OCI-LY7 (cell line): ENCODE measurements around the gene ITM2C. TPM values are rescaled to one million over a fixed set of nuclear protein-coding genes. Genes with fewer than 3 reads are reported as not detected.

ENCODE experiments used
- BruUV-seq: library from RNA; stranded (reverse); fragments of 400-500 nt; replicated peaks from 2 replicates; lab custom pipeline; 2021; lab: Mats Ljungman, UMichigan
- CTCF ChIA-PET: fragments of 300-600 bp; sonication (Branson Sonifier 250); formaldehyde crosslinking; loops from one replicate; lab custom pipeline; 2022; ENCODE audit warnings: antibody characterized with exemption; ENCODE audit not compliant: unreplicated experiment; lab: Charles Lee
- POLR2A ChIA-PET: fragments of 300-600 bp; sonication (Branson Sonifier 250); formaldehyde crosslinking; loops from one replicate; lab custom pipeline; 2022; ENCODE audit warnings: antibody characterized with exemption; lab: Charles Lee
- DNase-seq: peaks from one replicate; pipeline ENCODE4 v3.0.0-alpha.2; 2015; ENCODE audit warnings: low spot score
- H2AFZ ChIP-seq: fragments of 200-600 bp; sonication (generic), shearing (Covaris generic); 2 replicates; pipeline ENCODE4 v1.6.1; 2014; ENCODE audit warnings: mild to moderate bottlenecking, antibody characterized with exemption, low read length, moderate library complexity
- H3K27ac ChIP-seq: fragments of 200-600 bp; sonication (generic); 2 replicates; pipeline ENCODE4 v1.5.1; 2014; ENCODE audit warnings: mixed run types, low read depth, mild to moderate bottlenecking, moderate library complexity, low read length, inconsistent platforms; ENCODE audit not compliant: poor library complexity, severe bottlenecking
- H3K36me3 ChIP-seq: fragments of 200-600 bp; sonication (generic); 2 replicates; pipeline ENCODE4 v1.6.1; 2014; ENCODE audit warnings: mild to moderate bottlenecking, antibody characterized with exemption, low read length, moderate library complexity, mixed read lengths; ENCODE audit not compliant: insufficient read depth
- H3K4me1 ChIP-seq: fragments of 200-600 bp; sonication (generic); 2 replicates; pipeline ENCODE4 v1.5.1; 2014; ENCODE audit warnings: mild to moderate bottlenecking, low read length; ENCODE audit not compliant: insufficient read depth, poor library complexity, severe bottlenecking
- H3K4me2 ChIP-seq: fragments of 200-600 bp; sonication (generic); 2 replicates; pipeline ENCODE4 v1.6.1; 2014; ENCODE audit warnings: mild to moderate bottlenecking, low read length
- H3K4me3 ChIP-seq: fragments of 200-600 bp; sonication (generic); 2 replicates; pipeline ENCODE4 v1.5.1; 2014; ENCODE audit warnings: mild to moderate bottlenecking, low read depth, low read length; ENCODE audit not compliant: poor library complexity, severe bottlenecking
- H3K79me2 ChIP-seq: fragments of 200-600 bp; sonication (generic); 2 replicates; pipeline ENCODE4 v1.6.1; 2016; ENCODE audit warnings: low read depth, mild to moderate bottlenecking, low read length, moderate library complexity, mixed read lengths; ENCODE audit not compliant: insufficient read depth
- H3K9me2 ChIP-seq: fragments of 200-600 bp; sonication (generic); 2 replicates; pipeline ENCODE4 v1.6.1; 2016; ENCODE audit warnings: mild to moderate bottlenecking, low read length, mixed read lengths; ENCODE audit not compliant: insufficient read depth
- H3K9me3 ChIP-seq: fragments of 200-600 bp; sonication (generic); 2 replicates; pipeline ENCODE4 v1.6.1; 2014; ENCODE audit warnings: mild to moderate bottlenecking, mixed run types, low read length, mixed read lengths
- H4K20me1 ChIP-seq: fragments of 200-600 bp; sonication (generic); 2 replicates; pipeline ENCODE4 v1.6.1; 2014; ENCODE audit warnings: mild to moderate bottlenecking, antibody characterized with exemption, low read length, moderate library complexity, mixed read lengths; ENCODE audit not compliant: insufficient read depth
- CTCF ChIP-seq: fragments of 200-600 bp; sonication (generic); conservative IDR thresholded peaks from 2 replicates; pipeline ENCODE4 v1.5.1; 2014; ENCODE audit warnings: mild to moderate bottlenecking, antibody characterized with exemption, low read length, moderate library complexity, mixed read lengths
- EZH2phosphoT487 ChIP-seq: fragments of 200-600 bp; sonication (generic); IDR thresholded peaks from 2 replicates; pipeline ENCODE4 v1.6.1; 2018; ENCODE audit warnings: low read depth, borderline replicate concordance, mild to moderate bottlenecking, mixed run types, antibody characterized with exemption, low read length, moderate library complexity, mixed read lengths
- intact Hi-C: fragments of 100-400 bp; cut with micrococcal nuclease; formaldehyde crosslinking; loops from one replicate; pipeline ENCODE4 v1.10.0; 2022; ENCODE audit not compliant: unreplicated experiment
- total RNA-seq, 2 experiments: library from RNA; depleted of rRNA in 1 of 2; stranded (reverse); fragments of >200 nt in 1 of 2; shearing (Covaris generic) in 1 of 2; gene quantifications; 2 replicates each; pipeline ENCODE4 v1.2.3, GENCODE V29; 2014 to 2022

ITM2C gene
- total RNA-seq, 2 experiments from 2014 or later = not detected

GRCh38 chr2:230889911-230890601, 25.3 kb downstream of the ITM2C start:
- Histone ChIP-seq H3K4me2 (no peak overlapping the region), H3K9me2 (no peaks in the 10 kb centered on the region), H3K9me3 (no peaks in the 10 kb centered on the region), H3K36me3 (no peaks in the 10 kb centered on the region), H3K79me2 (no peaks in the 10 kb centered on the region), H4K20me1 (no peaks in the 10 kb centered on the region), H3K27ac (no peak overlapping the region), H2AFZ (no peak overlapping the region), H3K4me1 (peaks cover 6% of the 10 kb centered on the region), H3K4me3 (no peak overlapping the region)
- ChIA-PET CTCF (no interaction called here), POLR2A (no interaction called here)
- intact Hi-C loops = no loop called here
- BruUV-seq = no TSS peak
- TF ChIP-seq CTCF (no peak), EZH2phosphoT487 (no peak)
- DNase-seq = no peak

GRCh38 chr2:230890646-230891045, 25.9 kb downstream of the ITM2C start:
- intact Hi-C loops = no loop called here
- H3K79me2 ChIP-seq = no peaks in the 10 kb centered on the region
- ChIA-PET CTCF (no interaction called here), POLR2A (no interaction called here)
- H3K9me3 ChIP-seq = no peaks in the 10 kb centered on the region
- H3K4me2 ChIP-seq = no peak overlapping the region
- DNase-seq = no peak
- no peak for TF ChIP-seq EZH2phosphoT487
- TF ChIP-seq CTCF = no peak
- peaks cover 6% of the 10 kb centered on the region for H3K4me1 ChIP-seq
- no TSS peak for BruUV-seq
- no peak overlapping the region for H2AFZ ChIP-seq
- no peaks in the 10 kb centered on the region for H4K20me1 ChIP-seq
- no peak overlapping the region for H3K4me3 ChIP-seq
- H3K36me3 ChIP-seq = no peaks in the 10 kb centered on the region
- H3K9me2 ChIP-seq = no peaks in the 10 kb centered on the region
- no peak overlapping the region for H3K27ac ChIP-seq

GRCh38 chr2:230891064-230891463, 26.3 kb downstream of the ITM2C start:
- intact Hi-C loops = no loop called here
- DNase-seq = no peak
- no TSS peak for BruUV-seq

More at GRCh38 chr2:230891064-230891463, 26.3 kb downstream of the ITM2C start:
- ChIA-PET CTCF (no interaction called here), POLR2A (interaction anchor here (0.7 kb wide), 1 partner anchor 148 kb away, joined by 4 read pairs; no protein-coding TSS in a partner anchor)
- no peaks in the 10 kb centered on the region for H3K9me2 ChIP-seq
- no peaks in the 10 kb centered on the region for H3K79me2 ChIP-seq
- no peak overlapping the region for H3K4me3 ChIP-seq
- no peak overlapping the region for H2AFZ ChIP-seq
- H4K20me1 ChIP-seq = no peaks in the 10 kb centered on the region
- H3K27ac ChIP-seq = no peak overlapping the region
- H3K4me1 ChIP-seq = peaks cover 6% of the 10 kb centered on the region
- H3K4me2 ChIP-seq = no peak overlapping the region
- H3K36me3 ChIP-seq = no peaks in the 10 kb centered on the region
- TF ChIP-seq EZH2phosphoT487 = no peak
- no peak for TF ChIP-seq CTCF
- H3K9me3 ChIP-seq = no peaks in the 10 kb centered on the region
